ENCODE measurements around the gene GIMAP1.

GIMAP1 gene

DNA sequence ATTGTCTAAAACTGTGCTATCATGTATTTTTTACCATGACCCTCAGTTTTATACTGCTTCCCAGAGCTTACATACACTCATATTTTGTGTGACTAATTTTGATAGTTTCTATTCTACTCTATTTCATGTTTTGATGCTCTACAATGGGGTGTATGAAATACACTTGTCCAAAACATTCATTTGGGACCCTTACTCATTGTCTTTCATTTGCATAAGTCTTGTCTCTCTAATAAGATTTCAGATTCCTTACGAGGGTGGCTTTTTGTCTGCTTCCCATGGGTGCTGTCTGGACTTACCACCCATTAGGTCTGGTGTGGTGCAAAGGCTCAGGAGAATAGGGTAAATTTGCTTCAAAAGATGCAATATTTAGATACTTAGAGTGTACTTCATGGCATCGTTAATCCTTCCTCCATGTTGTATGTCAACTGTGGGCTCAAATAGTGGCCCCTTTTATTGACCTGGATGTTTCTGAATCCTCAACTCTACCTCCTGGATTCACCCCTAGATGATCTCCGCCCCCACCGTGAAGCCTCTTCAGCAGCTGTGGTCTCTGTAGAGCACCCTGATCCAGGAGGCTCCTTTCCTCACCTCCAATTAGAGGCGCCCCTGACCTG lies 17.2 kb downstream of the GIMAP1 start:
- H3K79me2 ChIP-seq (ENCODE audit: low read length): no peaks in the 10 kb centered on the region
- no peak for DNase-seq
- H3K9me2 ChIP-seq (replicated peaks; ENCODE audit: insufficient read depth, low read length): no peaks in the 10 kb centered on the region
- H3K9ac ChIP-seq (ENCODE audit: low read length): no peak overlapping the region
- H3K27ac ChIP-seq (ENCODE audit: low read length): no peak overlapping the region
- no peaks in the 10 kb centered on the region for H3K36me3 ChIP-seq (replicated peaks; ENCODE audit: insufficient read depth, low read length)
- H3K4me1 ChIP-seq (ENCODE audit: low read length): no peaks in the 10 kb centered on the region
- no peak for TF ChIP-seq CTCF (IDR thresholded peaks at IDR 0.05; ENCODE audit: low read length)
- TF ChIP-seq EZH2phosphoT487 (IDR thresholded peaks at IDR 0.05; ENCODE audit: low read length): no peak
- H2AFZ ChIP-seq (ENCODE audit: low read length): no peak overlapping the region
- H3K4me3 ChIP-seq (ENCODE audit: low read length): no peak overlapping the region
- no peaks in the 10 kb centered on the region for H3K9me3 ChIP-seq (replicated peaks; ENCODE audit: insufficient read depth, low read length)
- H3K27me3 ChIP-seq (replicated peaks; ENCODE audit: insufficient read depth, low read length): no peaks in the 10 kb centered on the region
- H3F3A ChIP-seq (ENCODE audit: insufficient read depth, low read length): no peaks in the 10 kb centered on the region
- H4K20me1 ChIP-seq (ENCODE audit: insufficient read depth, low read length): no peaks in the 10 kb centered on the region
- no peak overlapping the region for H3K4me2 ChIP-seq (ENCODE audit: low read depth, low read length)

DNA sequence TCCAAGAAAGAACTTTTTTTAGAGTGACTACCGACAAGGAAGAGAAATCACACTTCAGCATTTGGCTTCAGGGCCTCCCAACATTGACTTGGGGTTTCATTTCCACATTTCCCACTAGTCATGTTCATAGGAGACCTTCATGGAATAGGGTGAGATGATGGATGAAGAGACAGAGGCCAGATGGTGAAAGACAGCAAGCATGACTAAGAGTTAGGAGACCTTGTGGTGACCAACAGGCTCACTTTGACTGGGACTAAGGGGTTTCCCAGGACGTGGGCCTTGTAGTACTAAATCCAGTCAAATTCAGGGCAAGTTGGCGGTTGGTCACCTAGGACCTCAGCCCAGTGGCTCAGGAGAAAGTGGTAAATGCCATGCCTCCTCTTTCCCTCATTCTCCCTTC lies 17.8 kb downstream of the GIMAP1 start:
- Histone ChIP-seq H4K20me1 (ENCODE audit: insufficient read depth, low read length) (no peaks in the 10 kb centered on the region), H3K27me3 (replicated peaks; ENCODE audit: insufficient read depth, low read length) (no peaks in the 10 kb centered on the region), H3K36me3 (replicated peaks; ENCODE audit: insufficient read depth, low read length) (no peaks in the 10 kb centered on the region), H3F3A (ENCODE audit: insufficient read depth, low read length) (no peaks in the 10 kb centered on the region), H2AFZ (ENCODE audit: low read length) (no peak overlapping the region), H3K4me1 (ENCODE audit: low read length) (no peaks in the 10 kb centered on the region), H3K79me2 (ENCODE audit: low read length) (no peaks in the 10 kb centered on the region), H3K4me3 (ENCODE audit: low read length) (no peak overlapping the region), H3K4me2 (ENCODE audit: low read depth, low read length) (no peak overlapping the region), H3K27ac (ENCODE audit: low read length) (no peak overlapping the region), H3K9me3 (replicated peaks; ENCODE audit: insufficient read depth, low read length) (no peaks in the 10 kb centered on the region), H3K9me2 (replicated peaks; ENCODE audit: insufficient read depth, low read length) (no peaks in the 10 kb centered on the region), H3K9ac (ENCODE audit: low read length) (no peak overlapping the region)
- no peak for DNase-seq
- no peak for TF ChIP-seq EZH2phosphoT487 (IDR thresholded peaks at IDR 0.05; ENCODE audit: low read length)
- no peak for TF ChIP-seq EZH2 (optimal IDR thresholded peaks at IDR 0.05; ENCODE audit: low read depth, low read length)
- TF ChIP-seq CTCF (IDR thresholded peaks at IDR 0.05; ENCODE audit: low read length): no peak

DNA sequence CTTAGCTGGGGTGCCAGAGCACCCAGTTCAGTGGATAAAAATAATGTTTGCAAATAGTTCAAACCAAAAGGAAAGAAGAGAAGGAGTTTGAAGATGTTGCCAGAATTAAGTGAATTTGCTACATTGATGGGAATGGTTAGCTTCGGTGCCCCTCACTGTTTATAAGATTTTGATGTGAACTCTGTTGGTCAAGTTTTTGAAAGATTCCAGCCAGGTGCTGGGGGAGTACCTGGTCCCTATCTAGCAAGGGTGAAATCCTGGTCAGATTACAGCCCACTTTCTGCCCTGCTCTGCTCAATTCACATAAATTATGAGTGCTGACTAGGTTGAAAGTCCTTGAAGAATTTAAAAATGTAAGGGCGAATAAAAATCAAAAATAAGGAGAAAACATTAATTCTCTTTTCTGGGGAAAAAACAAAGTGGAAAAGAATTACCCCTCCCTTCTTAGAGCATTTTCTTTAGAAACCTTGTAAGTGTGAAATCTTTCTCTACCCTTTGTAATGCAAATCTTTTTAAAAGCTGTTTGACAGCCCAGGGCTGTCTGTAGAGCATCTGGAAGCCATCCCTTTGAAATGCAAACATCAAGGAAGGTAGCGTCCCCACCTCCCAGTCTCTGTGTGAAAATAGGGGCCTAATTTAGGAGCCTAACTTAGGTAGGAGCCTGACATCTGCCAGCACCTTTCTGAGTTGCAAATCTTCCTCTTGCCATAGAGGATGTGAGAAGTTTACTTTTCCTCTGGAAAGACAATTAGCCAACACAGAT lies 19.4 kb downstream of the GIMAP1 start:
- Histone ChIP-seq H4K20me1 (ENCODE audit: insufficient read depth, low read length) (no peaks in the 10 kb centered on the region), H2AFZ (ENCODE audit: low read length) (no peak overlapping the region), H3K4me3 (ENCODE audit: low read length) (no peak overlapping the region), H3F3A (ENCODE audit: insufficient read depth, low read length) (no peaks in the 10 kb centered on the region), H3K9me2 (replicated peaks; ENCODE audit: insufficient read depth, low read length) (no peaks in the 10 kb centered on the region), H3K79me2 (ENCODE audit: low read length) (no peaks in the 10 kb centered on the region), H3K9me3 (replicated peaks; ENCODE audit: insufficient read depth, low read length) (no peaks in the 10 kb centered on the region), H3K27ac (ENCODE audit: low read length) (no peak overlapping the region), H3K4me2 (ENCODE audit: low read depth, low read length) (no peak overlapping the region), H3K27me3 (replicated peaks; ENCODE audit: insufficient read depth, low read length) (no peaks in the 10 kb centered on the region), H3K4me1 (ENCODE audit: low read length) (no peaks in the 10 kb centered on the region), H3K9ac (ENCODE audit: low read length) (no peak overlapping the region), H3K36me3 (replicated peaks; ENCODE audit: insufficient read depth, low read length) (no peaks in the 10 kb centered on the region)
- TF ChIP-seq EZH2phosphoT487 (IDR thresholded peaks at IDR 0.05; ENCODE audit: low read length): no peak
- no peak for DNase-seq

GRCh38 chr7:150736864-150737263 lies 20.5 kb downstream of the GIMAP1 start:
- Histone ChIP-seq H3K9ac (ENCODE audit: low read length) (no peak overlapping the region), H2AFZ (ENCODE audit: low read length) (no peak overlapping the region), H3K27me3 (replicated peaks; ENCODE audit: insufficient read depth, low read length) (no peaks in the 10 kb centered on the region), H3F3A (ENCODE audit: insufficient read depth, low read length) (no peaks in the 10 kb centered on the region), H4K20me1 (ENCODE audit: insufficient read depth, low read length) (no peaks in the 10 kb centered on the region), H3K4me1 (ENCODE audit: low read length) (no peaks in the 10 kb centered on the region), H3K36me3 (replicated peaks; ENCODE audit: insufficient read depth, low read length) (no peaks in the 10 kb centered on the region), H3K4me2 (ENCODE audit: low read depth, low read length) (no peak overlapping the region), H3K27ac (ENCODE audit: low read length) (no peak overlapping the region), H3K4me3 (ENCODE audit: low read length) (no peak overlapping the region), H3K79me2 (ENCODE audit: low read length) (no peaks in the 10 kb centered on the region), H3K9me3 (replicated peaks; ENCODE audit: insufficient read depth, low read length) (no peaks in the 10 kb centered on the region), H3K9me2 (replicated peaks; ENCODE audit: insufficient read depth, low read length) (no peaks in the 10 kb centered on the region)
- TF ChIP-seq EZH2phosphoT487 (IDR thresholded peaks at IDR 0.05; ENCODE audit: low read length): no peak
- TF ChIP-seq EZH2 (optimal IDR thresholded peaks at IDR 0.05; ENCODE audit: low read depth, low read length): no peak
- no peak for TF ChIP-seq CTCF (IDR thresholded peaks at IDR 0.05; ENCODE audit: low read length)
- DNase-seq: no peak
